Esophagus squamous epithelium (tissue), 5 donors: ENCODE measurements around the gene KLK11. TPM values are rescaled to one million over a fixed set of nuclear protein-coding genes. Genes with fewer than 3 reads are reported as not detected.

ENCODE experiments used
- DNase-seq: peaks from one replicate; lab custom pipeline; 2025; lab: John Stamatoyannopoulos, UW
- H3K27ac ChIP-seq, 4 donors: fragments of 200-600 bp; sonication (generic); one replicate each; pipeline ENCODE4 v1.5.1; 2016 to 2019; ENCODE audit warnings: mild to moderate bottlenecking in 1 of 4
- H3K27me3 ChIP-seq, 4 donors: fragments of 200-600 bp; sonication (generic); 1 replicate in 3 of 4; 2 replicates in 1 of 4; pipeline versions ENCODE4 v1.5.1 to v1.6.0; 2017 to 2021; ENCODE audit warnings: antibody characterized with exemption in 1 of 4
- H3K36me3 ChIP-seq, 3 donors: fragments of 200-600 bp; sonication (generic); one replicate each; pipeline ENCODE4 v1.5.1; 2016 to 2019
- H3K4me1 ChIP-seq, 3 donors: fragments of 200-600 bp; sonication (generic); one replicate each; pipeline ENCODE4 v1.5.1; 2017 to 2019
- H3K4me3 ChIP-seq, 4 donors: fragments of 200-600 bp; sonication (generic); 1 replicate in 3 of 4; 2 replicates in 1 of 4; pipeline ENCODE4 v1.5.1; 2016 to 2019; ENCODE audit warnings: mild to moderate bottlenecking in 2 of 4, moderate library complexity in 1 of 4
- H3K9me3 ChIP-seq, 3 donors: fragments of 200-600 bp; sonication (generic); one replicate each; pipeline ENCODE4 v1.5.1; 2016 to 2019
- POLR2A ChIP-seq, 4 donors: fragments of 450-650 bp; IDR thresholded peaks; one replicate each; pipeline ENCODE4 v1.6.1; 2017; ENCODE audit warnings: antibody characterized with exemption in 4 of 4, mild to moderate bottlenecking in 4 of 4, moderate library complexity in 3 of 4
- WGBS, 2 donors: methylation state at CpG; one replicate each; pipeline ENCODE4 v1.1.5; 2018; 5-methylcytosine and 5-hydroxymethylcytosine counted together
- intact Hi-C: fragments of 100-400 bp; cut with DNase I; formaldehyde crosslinking; loops from one replicate; pipeline ENCODE4 v1.15.0; 2022
- total RNA-seq, 4 donors: library from RNA; depleted of rRNA; stranded (reverse); fragments of >200 nt; gene quantifications; one replicate each; pipeline ENCODE4 v1.1.0, GENCODE V29; 2016
- TF ChIP-seq, protein P1 (sequence below), 6 experiments: fragments of 450-650 bp in 4 of 6; fragments of 200-600 bp in 2 of 6; sonication (generic) in 2 of 6; IDR thresholded peaks; one replicate each; pipeline ENCODE4 v1.5.1; 2016 to 2019; ENCODE audit warnings: antibody characterized with exemption in 6 of 6, mild to moderate bottlenecking in 4 of 6, moderate library complexity in 4 of 6
- donor health status: DM: yes; HTN: yes; CAD: no.

KLK11 gene
- total RNA-seq, 4 donors from 2014 or later, result 171 to 460 (median 244) TPM

DNA sequence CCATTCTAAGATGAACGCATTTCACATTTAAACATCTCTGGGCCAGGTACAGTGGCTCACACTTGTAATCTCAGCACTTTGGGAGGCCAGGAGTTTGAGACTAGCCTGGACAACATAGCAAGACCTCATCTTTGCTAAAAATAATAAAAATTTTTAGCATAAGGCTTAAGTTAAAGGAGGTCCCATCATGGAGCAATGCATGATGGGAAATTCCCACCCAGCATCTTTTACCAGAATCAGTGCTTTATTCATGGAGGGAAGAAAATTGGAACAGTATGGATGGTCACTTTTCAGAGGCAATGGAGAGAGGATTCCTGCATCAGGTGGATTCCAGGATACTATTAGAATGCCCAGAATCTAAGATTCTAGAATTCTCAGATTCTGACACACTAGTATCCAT lies 21.2 kb downstream of the KLK11 start:
- WGBS, 2 donors, result 75 to 92% methylated on average over 1 of the region's 1 CpG
- no peak for DNase-seq
- Histone ChIP-seq H3K27me3 (peaks cover 0 to 63% (median 0%) of the 10 kb centered on the region in 4 donors), H3K4me3 (no peak overlapping the region), H3K9me3 (no peaks in the 10 kb centered on the region), H3K27ac (no peak overlapping the region), H3K4me1 (peaks cover 9 to 35% (median 16%) of the 10 kb centered on the region in 3 donors), H3K36me3 (no peaks in the 10 kb centered on the region)
- intact Hi-C loops, result no loop called here
- TF ChIP-seq POLR2A (IDR thresholded peaks at IDR 0.05), result no peak
- TF ChIP-seq, protein P1, sequence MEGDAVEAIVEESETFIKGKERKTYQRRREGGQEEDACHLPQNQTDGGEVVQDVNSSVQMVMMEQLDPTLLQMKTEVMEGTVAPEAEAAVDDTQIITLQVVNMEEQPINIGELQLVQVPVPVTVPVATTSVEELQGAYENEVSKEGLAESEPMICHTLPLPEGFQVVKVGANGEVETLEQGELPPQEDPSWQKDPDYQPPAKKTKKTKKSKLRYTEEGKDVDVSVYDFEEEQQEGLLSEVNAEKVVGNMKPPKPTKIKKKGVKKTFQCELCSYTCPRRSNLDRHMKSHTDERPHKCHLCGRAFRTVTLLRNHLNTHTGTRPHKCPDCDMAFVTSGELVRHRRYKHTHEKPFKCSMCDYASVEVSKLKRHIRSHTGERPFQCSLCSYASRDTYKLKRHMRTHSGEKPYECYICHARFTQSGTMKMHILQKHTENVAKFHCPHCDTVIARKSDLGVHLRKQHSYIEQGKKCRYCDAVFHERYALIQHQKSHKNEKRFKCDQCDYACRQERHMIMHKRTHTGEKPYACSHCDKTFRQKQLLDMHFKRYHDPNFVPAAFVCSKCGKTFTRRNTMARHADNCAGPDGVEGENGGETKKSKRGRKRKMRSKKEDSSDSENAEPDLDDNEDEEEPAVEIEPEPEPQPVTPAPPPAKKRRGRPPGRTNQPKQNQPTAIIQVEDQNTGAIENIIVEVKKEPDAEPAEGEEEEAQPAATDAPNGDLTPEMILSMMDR (IDR thresholded peaks at IDR 0.05), result no peak

DNA sequence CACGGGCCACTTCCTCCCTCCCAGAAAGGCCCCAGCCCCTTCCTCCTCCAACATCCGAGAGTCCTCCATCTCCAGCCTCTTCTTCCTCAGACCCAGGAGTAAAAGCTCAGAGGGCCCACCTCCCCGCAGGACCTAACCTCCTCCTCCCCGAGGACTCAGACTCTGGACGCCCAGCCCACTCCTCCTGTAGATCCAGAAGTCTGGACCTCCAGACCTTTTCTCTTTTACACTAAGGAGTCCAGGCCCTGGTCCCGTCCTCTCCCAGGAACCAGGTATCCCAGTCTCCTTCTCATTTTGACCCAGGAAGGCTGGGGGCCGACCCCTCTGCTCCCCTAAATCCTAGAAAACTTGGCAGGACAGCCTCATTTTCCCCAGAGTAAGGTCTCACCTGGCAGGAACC lies 23.1 kb downstream of the KLK11 start:
- Histone ChIP-seq H3K4me1 (peaks cover 4 to 30% (median 13%) of the 10 kb centered on the region in 3 donors), H3K27me3 (peaks cover 0 to 63% (median 0%) of the 10 kb centered on the region in 4 donors), H3K27ac (peak overlapping the region in 2 of 4 donors; percentile 14 to 25), H3K9me3 (no peaks in the 10 kb centered on the region), H3K4me3 (no peak overlapping the region), H3K36me3 (no peaks in the 10 kb centered on the region)
- no peak for DNase-seq
- intact Hi-C loops, result no loop called here
- WGBS, 2 donors, result 82 to 88% methylated on average over 5 to 6 of the region's 7 CpGs
- TF ChIP-seq, protein P1 (IDR thresholded peaks at IDR 0.05), result no peak
- no peak for TF ChIP-seq POLR2A (IDR thresholded peaks at IDR 0.05)

DNA sequence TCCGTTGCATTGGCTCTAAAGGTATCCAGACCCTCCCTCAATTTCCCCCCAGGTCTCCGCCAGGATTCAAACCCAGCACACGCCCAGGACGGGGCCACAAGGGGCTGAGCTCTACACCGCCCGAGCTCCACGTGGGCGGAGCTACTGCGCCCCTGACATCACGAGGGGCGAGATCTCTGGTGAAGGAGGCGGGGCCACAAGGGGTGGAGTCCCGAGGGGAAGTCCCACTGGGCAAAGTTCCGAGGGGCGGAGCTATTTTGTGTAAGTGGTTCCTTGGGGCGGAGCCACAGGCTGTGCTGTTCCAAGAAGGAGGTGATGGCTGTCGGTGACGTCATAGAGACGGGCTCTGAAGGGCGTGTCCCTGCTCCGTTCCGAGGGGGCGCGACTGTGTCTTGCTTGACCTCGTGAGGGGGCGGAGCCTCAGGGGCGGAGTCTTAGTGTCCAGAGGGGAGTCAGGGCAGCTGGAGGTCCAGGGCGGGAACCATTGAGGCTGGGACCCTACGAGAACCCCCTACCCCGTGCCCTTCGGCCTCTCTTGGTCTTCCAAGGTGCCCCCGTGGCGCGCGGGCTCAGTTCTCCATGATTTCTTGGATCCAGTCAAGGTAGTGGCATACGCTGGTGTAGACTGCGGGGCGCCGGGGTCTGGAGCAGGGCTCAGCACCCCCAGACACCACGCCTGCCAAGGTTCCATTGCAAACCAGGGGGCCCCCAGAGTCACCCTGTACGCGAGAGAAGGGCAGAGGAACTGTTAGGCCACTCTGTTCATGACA lies 23.7 kb downstream of the KLK11 start:
- H3K36me3 ChIP-seq, result no peaks in the 10 kb centered on the region
- intact Hi-C loops, result no loop called here
- peak overlapping the region; percentile 28 to 90 (median 78) for H3K27ac ChIP-seq
- H3K4me3 ChIP-seq, result peak overlapping the region in 3 of 4 donors; percentile 37 to 49 (median 40)
- DNase-seq, result no peak
- peaks cover 0 to 68% (median 0%) of the 10 kb centered on the region in 4 donors for H3K27me3 ChIP-seq
- peaks cover 4 to 30% (median 13%) of the 10 kb centered on the region in 3 donors for H3K4me1 ChIP-seq
- WGBS, 2 donors, result 41 to 50% methylated on average over 1 to 3 of the region's 42 CpGs
- no peaks in the 10 kb centered on the region for H3K9me3 ChIP-seq
- peak in 1 of 4 donors; percentile 32 for TF ChIP-seq POLR2A (IDR thresholded peaks at IDR 0.05)
- TF ChIP-seq, protein P1 (IDR thresholded peaks at IDR 0.05), result no peak

DNA sequence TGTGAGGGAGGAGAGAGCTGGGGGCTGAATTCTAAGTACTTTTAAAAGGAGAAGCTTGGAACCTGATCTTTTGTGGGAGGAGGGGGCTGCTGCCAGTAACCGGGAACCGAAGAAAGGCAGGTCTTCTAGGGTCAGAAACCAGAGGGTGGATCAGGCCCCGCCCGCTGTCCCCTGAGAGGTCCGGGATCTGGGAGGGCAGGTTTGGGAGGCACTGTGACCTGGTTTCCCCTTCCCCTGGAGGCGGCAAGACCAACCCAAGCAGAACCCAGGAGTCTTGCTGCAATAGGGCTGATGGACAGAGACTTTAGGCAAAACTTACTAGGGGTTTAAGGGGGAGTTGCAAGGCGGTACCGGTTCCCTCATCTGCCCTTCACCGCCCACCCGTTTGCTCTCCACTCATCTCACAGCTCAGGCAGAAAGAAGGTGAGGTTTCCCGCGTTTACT lies 24.3 kb downstream of the KLK11 start:
- Histone ChIP-seq H3K4me3 (peak overlapping the region; percentile 19 to 49 (median 38)), H3K27ac (peak overlapping the region; percentile 28 to 90 (median 78)), H3K4me1 (peaks cover 4 to 30% (median 13%) of the 10 kb centered on the region in 3 donors), H3K36me3 (no peaks in the 10 kb centered on the region), H3K27me3 (peaks cover 0 to 65% (median 0%) of the 10 kb centered on the region in 4 donors), H3K9me3 (no peaks in the 10 kb centered on the region)
- no peak for DNase-seq
- TF ChIP-seq, protein P1 (IDR thresholded peaks at IDR 0.05), result no peak
- no peak for TF ChIP-seq POLR2A (IDR thresholded peaks at IDR 0.05)
- intact Hi-C loops, result no loop called here
- 32 to 41% methylated on average over 12 of the region's 12 CpGs for WGBS, 2 donors

DNA sequence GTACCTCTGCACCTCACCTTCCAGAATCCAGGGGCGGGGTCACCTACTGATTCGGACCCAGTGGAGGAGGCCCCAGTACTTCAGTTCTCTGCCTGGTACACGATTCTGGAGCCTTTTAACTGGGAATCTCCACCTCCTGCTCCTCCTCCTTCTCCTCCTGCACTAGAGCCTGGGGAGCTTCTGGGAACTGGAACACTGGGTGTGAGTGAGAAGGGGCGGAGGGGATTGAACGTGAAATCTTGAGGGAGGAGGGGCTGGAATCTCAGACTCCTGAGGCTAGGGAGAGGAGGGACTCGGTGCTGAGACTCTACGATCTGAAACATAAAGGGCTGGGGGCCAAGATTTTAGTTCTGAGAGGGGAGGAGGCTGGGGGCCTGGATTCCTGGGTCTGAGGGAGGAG lies 24.9 kb downstream of the KLK11 start, which contains the start of gene KLK8:
KLK8 (minus strand) TSS at position 90 of the 400 bp plus-strand sequence. CDS start 437 bp downstream, outside the sequence.
- peak within 1 kb of the TSS; percentile 28 to 90 (median 78) for H3K27ac ChIP-seq
- 12 to 21% methylated on average over 3 to 6 of the region's 7 CpGs for WGBS, 2 donors
- no peak for DNase-seq
- peaks cover 0 to 59% (median 0%) of the 10 kb centered on the region in 4 donors for H3K27me3 ChIP-seq
- no peaks in the 10 kb centered on the region for H3K36me3 ChIP-seq
- peak within 1 kb of the TSS; percentile 37 to 49 (median 40) for H3K4me3 ChIP-seq
- intact Hi-C loops, result no loop called here
- no peak for TF ChIP-seq POLR2A (IDR thresholded peaks at IDR 0.05)
- TF ChIP-seq, protein P1 (IDR thresholded peaks at IDR 0.05), result no peak
- H3K9me3 ChIP-seq, result no peaks in the 10 kb centered on the region
- peaks cover 4 to 30% (median 13%) of the 10 kb centered on the region in 3 donors for H3K4me1 ChIP-seq
